NCI-H82 treated with DMSO at 0.1 percent for 48 hours (cell line): ENCODE data around the gene FAM78A.

Experiments
- DNase-seq: peaks from one replicate; lab custom pipeline; 2025; ENCODE audit not compliant: unreplicated experiment; lab: John Stamatoyannopoulos, UW

FAM78A gene

GRCh38 chr9:131240047-131240921 lies 36.0 kb downstream of the FAM78A start:
- DNase-seq: no peak

GRCh38 chr9:131239161-131239975 lies 36.9 kb downstream of the FAM78A start:
- DNase-seq: no peak

- no peak for DNase-seq
Measured at GRCh38 chr9:131238402-131239021, 37.8 kb downstream of the FAM78A start.

- DNase-seq: no peak
Measured at GRCh38 chr9:131237931-131238401, 38.3 kb downstream of the FAM78A start.

GRCh38 chr9:131237291-131237690 lies 39.0 kb downstream of the FAM78A start:
- DNase-seq: no peak

- no peak for DNase-seq
Measured at GRCh38 chr9:131236761-131237160, 39.5 kb downstream of the FAM78A start.

- DNase-seq: no peak
Measured at GRCh38 chr9:131236161-131236560, 40.1 kb downstream of the FAM78A start.

- no peak for DNase-seq
Measured at GRCh38 chr9:131235480-131235851, 40.8 kb downstream of the FAM78A start.

- DNase-seq: no peak
Measured at GRCh38 chr9:131234799-131235479, 41.4 kb downstream of the FAM78A start.

GRCh38 chr9:131233995-131234394 lies 42.3 kb downstream of the FAM78A start:
- DNase-seq: no peak

- no peak for DNase-seq
Measured at GRCh38 chr9:131233556-131233955, 42.8 kb downstream of the FAM78A start.

GRCh38 chr9:131228988-131229387 lies 47.3 kb downstream of the FAM78A start:
- DNase-seq: no peak

GRCh38 chr9:131227959-131228460 lies 48.3 kb downstream of the FAM78A start:
- DNase-seq: no peak

- DNase-seq: no peak
Measured at GRCh38 chr9:131227112-131227958, 49.0 kb downstream of the FAM78A start.

GRCh38 chr9:131226226-131226625 lies 50.1 kb downstream of the FAM78A start:
- no peak for DNase-seq

GRCh38 chr9:131222460-131222859 lies 53.9 kb downstream of the FAM78A start:
- DNase-seq: no peak

- no peak for DNase-seq
Measured at GRCh38 chr9:131220485-131220884, 55.8 kb downstream of the FAM78A start.

- no peak for DNase-seq
Measured at GRCh38 chr9:131218370-131218769, 57.9 kb downstream of the FAM78A start.

GRCh38 chr9:131217331-131218031 lies 58.8 kb downstream of the FAM78A start:
- DNase-seq: no peak
